ENCODE data around the gene THSD4.
"Not testable (repeated sequence)": the region's sequence is repeated elsewhere in the genome, so short reads cannot be mapped to it uniquely, and the experiment has no call there.

Gene THSD4

DNA sequence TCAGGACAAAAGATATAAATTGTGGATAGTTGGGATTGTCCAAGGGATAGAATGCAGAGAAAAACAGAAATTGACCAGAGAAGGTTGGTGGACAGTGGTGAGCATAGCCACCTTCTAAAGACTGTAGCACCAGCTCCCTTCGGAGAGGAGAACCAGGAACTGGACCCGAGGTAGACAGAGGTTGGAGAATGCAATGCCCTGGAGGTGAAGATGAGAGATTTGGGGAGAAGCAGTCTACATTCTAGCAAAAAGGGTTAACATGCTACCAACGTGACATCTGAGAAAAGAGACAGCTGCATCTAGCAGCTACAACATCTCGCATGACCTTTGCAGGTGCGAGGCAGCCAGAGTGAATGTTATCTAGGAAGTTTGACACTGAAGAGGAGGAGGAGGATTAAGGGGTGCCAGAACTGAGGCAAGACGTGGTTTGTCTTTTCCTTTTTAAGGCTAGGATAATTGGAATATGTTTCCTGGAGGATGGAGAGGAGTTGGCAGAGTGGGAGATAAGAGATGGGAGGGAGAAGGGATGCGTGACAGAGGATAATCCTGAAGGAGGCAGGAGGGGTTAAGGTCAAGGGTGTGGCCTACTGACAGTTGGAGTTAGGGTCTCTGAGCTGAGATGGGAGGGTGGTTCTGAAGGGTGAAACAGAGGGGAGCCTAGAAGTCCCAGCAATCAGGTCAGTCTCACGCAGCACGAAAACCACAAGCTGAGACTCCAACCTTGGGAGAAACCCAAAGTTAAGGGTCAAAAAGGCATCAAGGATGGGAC, 591.4 kb downstream of the THSD4 start:
- FAIRE-seq: no peak

DNA sequence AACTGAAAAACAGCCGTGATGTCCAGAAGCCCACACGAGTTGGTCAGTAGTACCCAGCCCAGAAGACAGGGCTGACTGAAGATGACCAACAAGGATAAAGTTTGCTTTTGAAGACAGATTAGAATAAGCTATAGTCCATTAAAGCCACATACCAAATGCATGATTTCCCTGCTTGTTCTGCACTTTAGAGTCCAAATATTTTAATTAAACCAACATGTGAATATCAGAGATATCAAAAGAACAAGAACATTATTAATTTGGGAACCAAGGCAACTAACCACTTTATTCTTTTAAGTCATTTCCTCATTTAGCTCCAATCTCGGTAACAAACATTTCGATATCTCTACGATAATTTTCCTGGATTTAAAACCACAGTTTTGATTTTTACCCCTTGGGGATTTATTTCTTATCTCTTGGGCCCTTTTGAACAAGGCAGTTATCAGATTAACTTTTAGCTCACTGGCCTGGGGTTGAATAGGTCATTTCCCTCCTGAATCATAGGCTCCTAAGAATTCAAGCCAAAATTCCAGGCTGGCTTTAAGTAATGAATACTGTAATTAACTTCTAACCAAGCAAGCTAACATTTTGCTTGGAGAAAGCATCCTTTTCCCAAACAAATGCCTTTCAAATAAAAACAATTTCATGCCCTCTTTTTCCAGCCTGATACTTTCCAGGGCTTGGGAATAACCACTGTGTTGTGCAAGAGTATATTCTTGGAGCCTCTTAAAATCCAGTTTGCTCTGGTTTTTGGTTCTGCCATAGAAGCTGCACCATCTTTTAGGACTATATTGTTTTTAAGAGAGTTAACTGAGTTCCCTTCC, 592.2 kb downstream of the THSD4 start:
- FAIRE-seq: no peak

DNA sequence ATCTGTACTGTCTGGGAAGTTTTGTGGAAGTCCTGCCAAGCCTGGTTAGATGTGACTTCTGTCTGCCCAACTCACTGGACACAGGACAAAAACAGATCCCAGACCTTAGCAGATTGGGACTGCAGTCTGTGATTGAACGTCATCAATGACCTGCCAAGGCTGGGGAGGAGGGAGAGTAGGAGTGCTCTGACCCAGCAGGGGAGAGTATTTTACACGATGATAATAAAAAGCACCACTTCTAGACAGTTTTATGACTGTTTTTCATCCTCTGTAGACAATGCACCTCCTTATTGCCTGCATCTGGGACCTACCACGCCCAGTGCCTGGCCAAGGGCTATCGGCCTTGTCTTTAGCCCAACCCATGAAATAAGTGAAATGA, 592.8 kb downstream of the THSD4 start:
- no peak for FAIRE-seq

DNA sequence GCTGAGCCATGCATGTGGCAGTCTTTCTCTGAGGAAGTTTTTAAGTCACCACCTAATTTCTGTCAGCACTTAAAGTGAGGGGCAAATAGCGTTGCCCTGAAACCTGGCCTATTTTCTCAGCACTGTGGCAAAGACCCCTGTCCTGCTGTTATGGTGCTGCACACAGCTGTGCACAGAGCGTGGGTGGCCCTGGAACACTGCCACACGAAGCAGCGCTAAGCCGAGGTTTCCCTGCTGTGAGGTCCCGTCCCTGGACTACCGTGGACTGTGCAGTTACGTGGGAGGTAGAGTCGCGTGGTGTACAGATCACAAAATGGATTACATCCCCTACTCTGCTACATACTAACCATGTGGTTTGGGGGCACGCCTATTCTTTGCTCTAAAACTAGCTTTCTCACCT, 593.5 kb downstream of the THSD4 start:
- no peak for FAIRE-seq

DNA sequence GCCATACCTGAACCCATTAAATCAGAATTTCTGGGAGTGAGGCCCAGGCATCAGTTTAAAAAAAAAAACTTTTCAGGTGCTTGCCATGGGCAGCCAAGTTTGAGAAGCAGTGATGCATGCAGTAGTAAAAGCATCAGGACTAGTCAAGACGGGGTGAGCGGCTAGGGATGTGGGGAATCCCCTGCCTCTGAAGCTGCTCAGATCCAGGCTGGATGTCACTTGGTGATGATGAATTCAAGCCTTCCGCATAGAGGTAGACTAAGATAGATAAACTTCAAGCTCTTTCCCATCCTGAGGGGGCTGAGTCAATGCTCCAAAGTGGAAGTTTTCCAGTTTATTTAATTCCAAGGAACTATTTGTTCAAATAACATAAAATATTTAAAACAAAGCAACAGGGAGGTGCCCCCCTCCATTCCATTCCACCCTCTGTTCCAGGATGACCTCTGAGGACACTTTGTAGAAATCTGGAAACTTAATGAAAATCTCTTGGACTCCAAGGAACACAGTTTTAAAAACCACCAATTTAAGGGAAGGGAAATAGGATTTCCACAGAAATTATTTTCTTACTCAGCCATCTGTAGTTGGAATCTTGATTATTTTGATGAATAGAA, 594.6 kb downstream of the THSD4 start:
- FAIRE-seq: no peak

DNA sequence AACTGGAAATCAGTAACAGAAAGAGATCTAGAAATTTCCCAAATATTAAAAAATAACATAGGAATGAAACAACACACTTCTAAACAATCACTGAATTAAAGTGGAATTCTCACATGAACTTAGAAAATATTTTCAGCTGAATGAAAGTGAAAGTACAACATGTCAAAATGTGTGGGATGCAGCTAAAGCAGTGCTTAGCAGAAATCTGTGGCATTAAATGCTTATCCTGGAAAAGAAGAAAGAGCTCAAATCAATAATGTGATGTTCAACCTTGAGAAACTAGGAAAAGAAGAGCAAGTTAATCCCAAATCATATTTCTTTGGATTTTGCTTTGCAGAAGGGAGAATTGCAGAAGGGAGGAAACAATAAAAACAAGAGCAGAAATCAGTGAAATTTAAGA, 596.9 kb downstream of the THSD4 start:
- no peak for FAIRE-seq

DNA sequence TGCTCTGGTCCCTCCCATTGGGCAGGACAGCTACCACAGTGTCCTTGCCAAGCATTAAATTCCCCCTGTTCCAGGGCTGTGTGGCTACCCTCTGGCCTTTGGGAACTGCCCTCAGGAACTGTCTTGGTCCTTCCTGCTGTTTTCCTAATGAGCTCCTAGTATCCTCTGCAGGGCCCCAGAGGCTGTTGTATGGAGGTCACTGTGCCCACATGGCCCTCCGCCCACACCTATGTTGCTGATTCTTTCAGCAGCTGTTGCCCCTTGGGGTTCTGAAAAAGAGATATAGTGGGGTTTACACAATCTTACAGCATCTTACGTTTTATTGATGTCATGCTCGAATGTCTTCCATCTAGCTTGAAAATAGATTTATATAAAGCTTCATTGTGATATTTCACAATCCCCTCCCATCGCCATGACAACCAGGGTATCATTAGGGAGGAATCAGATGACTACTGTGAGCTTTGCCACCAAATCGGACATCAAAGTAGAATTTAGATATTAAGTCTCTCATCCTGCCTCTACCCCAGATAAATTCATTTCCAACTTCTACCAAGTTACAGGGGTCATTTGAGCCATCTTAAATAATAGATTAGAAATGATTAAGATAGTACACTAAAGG, 598.0 kb downstream of the THSD4 start:
- FAIRE-seq: no peak

DNA sequence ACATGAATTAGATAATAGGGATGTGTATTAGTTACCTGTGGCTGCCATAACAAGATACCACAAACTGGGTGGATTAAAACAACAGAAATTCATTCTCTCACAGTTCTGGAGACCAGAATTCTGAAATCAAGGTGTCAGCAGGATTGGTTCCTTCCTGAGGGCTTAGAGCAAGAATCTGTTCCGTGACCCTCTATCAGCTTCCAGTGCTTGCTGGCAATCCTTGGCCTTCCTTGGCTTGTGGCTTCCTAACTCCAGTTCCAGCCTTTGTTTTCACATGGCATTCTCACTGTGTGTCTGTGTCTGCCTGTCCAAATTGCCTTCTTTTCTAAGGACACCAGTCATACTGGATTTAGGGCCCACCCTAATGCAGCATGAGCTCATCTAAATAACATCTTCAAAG, 600.6 kb downstream of the THSD4 start:
- FAIRE-seq: no peak

DNA sequence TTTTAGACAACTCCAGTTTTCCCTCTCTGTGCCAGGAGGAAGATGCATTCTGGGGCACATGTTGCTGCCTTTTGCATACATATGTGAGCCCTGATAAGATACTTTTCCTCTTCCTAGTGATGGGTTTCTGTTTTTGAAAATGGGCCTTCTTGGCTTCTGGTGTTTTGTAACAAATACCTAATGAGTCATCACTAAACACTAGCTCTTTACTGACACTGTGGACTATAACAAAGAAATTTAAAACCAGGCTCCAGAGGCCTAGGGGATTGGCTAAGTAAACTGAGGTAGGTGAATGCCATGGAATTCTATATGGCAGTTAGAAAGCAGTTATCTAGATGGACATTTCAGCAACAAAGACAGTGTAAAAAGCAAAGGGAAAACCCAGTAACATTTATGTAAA, 601.7 kb downstream of the THSD4 start:
- no peak for FAIRE-seq

DNA sequence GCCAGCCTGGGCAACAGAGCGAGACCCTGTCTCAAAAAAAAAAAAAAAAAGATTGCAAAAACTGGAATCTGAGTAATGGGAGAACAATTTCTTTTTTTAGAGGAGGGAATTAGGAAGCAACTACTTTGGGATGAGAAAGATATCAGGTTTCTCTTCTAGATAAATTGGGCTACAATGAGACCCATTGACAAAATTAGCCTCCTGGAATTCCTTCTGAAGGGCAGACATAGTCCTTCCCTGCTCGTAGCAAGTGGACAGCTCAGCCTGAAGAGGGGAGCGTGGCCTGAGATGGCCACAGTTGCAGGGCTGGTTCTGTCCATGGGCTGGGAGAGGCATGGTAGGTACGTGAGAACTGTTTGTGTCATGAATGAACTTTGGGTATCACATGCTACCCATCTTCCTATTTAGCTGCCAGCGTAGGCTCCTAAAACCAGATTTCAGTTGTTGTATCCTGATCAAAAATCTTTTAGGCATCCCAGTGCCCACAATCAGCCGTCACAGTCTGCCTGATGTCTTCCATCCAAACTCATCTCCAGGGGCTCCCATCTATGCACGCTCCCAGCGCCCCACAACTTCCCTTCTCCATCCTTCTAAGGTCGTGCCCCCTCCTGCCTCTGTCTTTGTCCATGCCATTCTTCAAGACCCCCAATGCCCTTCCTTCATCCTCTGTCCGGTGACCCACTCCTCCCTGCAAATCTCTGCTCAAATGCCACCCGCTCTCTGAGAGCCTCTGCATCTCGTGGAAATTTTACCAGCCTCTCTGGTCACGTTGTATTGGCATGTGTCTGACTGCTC, 603.0 kb downstream of the THSD4 start:
- no peak for FAIRE-seq

DNA sequence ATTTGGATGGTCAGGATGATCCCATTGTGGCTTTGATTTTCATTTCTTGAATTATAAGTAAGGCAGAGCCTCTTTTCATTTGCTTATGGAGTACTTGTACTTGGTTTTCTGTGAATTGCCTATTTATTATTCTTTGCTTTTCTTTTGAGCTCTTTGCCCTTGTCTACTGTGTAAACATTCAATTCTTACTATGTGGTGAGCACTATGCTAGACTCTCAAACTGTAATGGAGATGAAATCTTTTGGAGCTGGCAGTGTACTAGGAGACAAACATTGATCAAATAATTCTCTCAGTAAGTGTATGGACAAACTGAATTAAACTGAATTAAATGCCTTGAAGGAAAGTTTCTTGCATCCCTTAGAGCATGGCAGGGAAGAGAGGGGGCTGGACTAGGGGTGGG, 608.1 kb downstream of the THSD4 start:
- no peak for FAIRE-seq

DNA sequence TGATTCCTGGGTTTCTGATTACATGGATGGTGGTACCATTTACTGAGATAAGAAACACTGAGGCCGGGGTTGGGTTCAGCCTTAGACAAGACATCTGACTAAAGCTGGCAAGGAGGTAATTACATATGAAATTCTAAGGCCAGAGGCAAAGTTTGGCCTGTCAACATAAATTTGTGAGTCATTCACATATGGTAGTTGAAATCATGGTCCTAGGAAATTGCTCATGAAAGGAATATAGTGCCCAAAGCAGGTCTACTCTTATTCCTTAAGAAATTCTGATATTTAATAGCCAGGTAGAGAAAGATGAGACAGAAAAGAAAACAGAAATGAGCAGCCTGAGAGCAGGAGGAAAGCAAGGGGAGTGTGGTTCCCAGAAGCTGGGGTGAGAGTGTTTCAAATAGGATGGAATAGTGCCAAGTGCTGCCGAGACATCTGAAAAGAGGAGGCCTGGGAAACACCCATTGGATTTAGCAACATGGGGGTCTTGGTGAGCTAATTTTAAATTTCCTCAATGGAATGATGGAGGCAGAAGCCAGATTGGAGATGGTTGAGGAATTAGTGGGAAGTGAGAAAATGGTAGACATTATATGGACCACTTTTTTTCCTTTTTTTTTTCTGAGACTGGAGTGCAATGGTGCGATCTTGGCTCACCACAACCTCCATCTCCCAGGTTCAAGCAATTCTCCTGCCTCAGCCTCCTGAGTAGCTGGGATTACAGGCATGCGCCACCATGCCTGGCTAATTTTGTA, 610.1 kb downstream of the THSD4 start:
- FAIRE-seq: not testable (repeated sequence)

DNA sequence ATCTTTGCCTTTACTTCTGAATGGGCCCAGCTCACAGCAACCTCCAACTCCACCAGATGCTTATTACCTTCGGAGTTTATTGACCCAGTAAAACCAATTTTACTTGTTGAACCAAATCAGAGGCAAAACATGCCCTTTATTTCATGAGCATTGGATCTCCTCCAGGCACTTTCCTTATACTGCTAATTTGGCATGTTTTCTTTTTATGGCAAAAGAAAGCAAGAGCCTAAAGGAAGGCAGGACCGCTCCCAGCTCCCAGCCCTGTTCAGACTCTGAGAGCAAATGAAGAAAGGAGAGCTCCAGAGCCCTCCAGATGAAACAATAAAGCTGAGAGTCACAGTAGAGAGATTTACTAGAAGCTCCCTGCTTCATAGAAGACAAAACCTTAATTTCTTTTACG, 613.6 kb downstream of the THSD4 start:
- no peak for FAIRE-seq

DNA sequence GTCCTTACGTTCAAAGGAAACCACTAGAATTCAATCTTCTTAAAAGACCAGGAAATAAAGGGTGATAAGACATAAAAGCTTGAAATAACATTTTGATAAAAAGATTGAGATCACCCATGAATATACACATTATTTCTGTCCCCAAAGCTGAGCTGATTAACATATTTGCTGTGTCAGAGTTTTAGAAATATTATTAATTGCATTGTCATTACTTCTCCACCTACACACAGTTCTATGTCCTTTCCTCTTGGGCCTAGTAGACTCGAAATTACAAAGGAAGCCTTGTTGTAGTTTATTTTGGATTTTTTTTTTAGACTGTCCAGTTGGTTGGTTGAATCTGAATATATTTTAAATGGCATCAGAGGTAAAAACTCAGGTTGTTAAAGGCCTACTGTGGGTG, 614.0 kb downstream of the THSD4 start:
- no peak for FAIRE-seq

DNA sequence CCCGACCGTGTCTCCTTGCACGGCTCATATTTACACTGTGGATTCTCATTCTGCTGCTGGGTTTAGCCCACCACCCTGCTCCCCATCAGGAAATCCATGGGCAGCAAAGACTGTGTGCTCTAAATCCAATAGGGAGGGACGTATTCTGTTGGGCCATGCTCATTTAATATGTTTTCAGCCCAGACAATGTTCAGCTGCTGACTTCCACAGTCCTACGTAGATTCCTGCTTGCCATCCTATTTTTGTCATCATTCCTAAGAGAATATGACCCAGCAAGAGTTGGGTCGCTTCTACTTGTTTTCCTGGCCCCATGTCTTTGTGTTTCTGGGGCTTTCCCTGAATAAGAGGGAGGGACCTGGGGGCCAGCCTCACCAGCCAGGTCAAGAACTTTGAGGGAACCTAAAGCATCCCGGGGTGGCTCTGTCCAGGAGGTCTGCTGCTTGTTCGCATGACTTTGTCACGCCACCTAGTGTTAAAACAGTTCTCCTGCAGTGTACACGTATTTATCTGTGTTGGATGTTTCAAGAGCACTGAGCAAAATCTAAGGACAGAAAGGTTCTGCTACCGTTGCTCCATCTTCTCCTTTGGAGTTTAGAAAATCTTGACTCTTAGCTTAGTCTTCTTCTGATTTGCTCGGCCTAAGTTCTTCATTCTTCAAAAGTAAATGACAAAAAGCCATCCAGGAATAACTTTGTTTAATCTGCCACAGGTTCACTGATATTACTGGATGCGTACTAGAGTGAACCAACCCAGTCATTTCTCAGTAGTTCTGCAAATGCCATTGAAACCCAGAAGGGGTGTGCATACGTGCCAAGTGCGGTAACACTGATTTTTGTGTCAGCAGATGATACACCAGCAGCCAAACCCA, 615.2 kb downstream of the THSD4 start:
- no peak for FAIRE-seq

DNA sequence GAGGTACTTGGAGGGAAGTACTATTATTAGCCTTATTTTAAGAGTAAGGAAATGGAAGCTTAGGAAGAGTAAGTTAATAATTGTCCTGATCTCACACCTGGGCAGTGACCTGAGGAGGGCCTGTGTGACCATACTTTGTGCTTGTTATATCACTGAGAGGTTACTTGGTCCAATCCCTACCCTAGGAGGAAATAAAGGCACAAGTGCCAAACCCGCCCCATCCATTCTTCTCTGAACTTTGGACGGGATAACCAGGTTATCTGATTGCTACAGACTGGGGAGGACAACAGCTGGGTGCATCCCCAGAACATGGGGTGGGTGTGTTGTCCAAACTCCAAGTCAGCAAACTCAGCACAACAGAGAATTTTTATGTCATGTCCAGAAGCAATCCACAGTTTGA, 617.4 kb downstream of the THSD4 start:
- FAIRE-seq: no peak

DNA sequence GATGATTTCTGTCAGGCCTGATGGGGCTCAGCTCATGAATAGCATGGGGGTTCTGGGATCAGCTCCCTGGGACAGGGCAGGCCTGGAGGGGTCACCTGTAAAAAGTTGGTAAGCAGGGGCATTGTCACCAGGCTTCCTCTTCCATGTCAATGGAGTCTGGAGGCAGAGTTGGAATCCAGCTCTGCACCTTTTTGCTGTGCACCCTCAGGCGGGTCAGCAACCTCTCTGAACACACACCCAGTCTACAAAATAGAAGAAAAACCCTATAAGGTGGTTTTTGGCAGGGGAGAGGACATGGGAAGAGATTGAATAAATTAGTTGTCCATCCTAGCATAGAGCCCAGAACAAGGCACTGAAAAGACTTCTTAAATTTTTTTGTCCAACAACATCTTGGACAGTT, 617.9 kb downstream of the THSD4 start:
- FAIRE-seq: no peak

DNA sequence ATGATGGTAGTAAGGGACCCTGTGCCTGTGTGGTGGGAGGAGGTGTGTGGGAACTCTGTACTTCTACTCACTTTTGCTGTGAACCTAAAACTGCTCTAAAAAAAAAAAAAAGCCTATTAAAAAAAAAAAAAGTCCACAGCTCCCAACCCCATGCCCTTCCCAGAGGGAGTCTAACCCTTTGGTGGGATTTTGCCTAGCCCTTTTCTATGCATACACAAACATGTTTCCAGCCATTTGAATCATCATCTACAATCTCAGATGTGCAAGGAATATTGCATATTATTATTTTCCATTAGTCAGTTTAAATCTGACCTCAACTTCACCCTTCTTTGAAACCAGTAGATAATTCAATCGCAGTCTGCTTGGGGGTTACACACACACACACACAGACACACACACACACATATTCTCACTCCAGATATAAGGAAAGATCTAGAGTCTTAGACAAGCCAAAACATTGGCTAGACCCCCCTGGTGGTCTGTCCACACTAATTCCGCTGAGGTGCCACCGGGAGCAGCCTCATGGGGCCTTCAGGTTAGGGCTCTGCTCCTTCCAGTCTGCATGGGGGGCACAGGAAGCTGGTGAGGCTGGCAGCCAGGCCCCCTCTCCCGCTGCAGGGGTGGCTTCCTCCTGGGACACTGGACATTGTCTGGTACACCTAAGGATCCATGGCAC, 619.6 kb downstream of the THSD4 start:
- FAIRE-seq: no peak

DNA sequence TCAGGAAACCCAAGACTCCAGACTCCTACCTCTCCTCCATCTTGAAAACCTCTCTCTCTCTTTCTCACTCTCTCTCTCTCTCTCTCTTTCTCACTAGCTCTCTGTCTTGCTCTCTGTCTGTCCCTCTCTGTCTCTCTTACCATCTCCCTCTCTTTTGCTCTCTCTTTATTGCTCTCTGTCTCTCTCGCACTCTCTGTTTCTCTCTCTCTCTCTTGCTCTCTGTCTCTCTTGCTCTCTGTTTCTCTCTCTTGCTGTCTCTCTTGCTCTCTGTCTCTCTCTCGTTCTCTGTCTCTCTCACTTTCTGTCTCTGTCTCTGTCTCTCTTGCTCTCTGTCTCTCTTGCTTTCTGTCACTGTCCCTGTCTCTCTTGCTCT, 620.1 kb downstream of the THSD4 start:
- FAIRE-seq: no peak

DNA sequence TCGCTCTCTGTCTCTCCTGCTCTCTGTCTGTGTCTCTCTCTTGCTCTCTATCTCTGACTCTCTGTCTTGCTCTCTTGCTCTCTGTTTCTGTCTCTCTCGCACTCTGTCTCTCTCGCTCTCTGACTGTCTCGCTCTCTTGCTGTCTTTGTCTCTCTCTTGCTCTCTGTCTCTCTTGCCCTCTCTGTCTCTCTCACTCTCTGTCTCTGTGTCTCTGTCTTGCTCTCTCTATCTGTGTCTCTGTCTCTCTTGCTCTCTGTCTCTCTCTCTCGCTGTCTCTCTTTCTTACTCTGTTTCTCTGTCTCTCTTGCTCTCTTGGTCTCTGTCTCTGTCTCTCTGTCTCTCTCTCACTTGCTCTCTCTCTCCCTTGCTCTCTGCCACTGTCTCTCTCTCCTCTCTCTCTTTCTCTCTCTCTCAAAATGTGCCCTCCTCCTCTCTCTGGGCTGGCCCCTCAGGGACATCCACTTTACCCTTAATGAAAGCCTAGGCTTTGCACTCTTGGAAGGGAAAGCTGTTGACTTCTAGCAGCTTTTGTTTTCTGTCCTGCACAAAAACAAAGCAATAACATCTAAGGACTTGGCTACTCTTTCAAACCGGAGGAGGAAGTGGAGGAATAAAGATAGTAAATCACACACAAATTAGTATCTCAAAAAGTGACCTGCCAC, 621.1 kb downstream of the THSD4 start:
- no peak for FAIRE-seq
